HuH-7 (cell line): ENCODE measurements around the gene G2E3.
"Not testable (repeated sequence)": the region's sequence is repeated elsewhere in the genome, so short reads cannot be mapped to it uniquely, and the experiment has no call there.

Experiments used
- DNase-seq: peaks from one replicate; pipeline ENCODE4 v3.0.0; 2011; ENCODE audit warnings: low spot score

The G2E3 gene

GRCh38 chr14:30558675-30559555 is at the start of gene G2E3:
TSS of gene G2E3 (plus strand) at chr14:30559158. CDS start at chr14:30581080, 21,922 bp downstream.
- DNase-seq, result peak; percentile 99

- DNase-seq, result no peak
Observed at GRCh38 chr14:30517737-30518136, 41.2 kb upstream of the G2E3 start.

GRCh38 chr14:30518867-30519560 is 39.9 kb upstream of the G2E3 start:
- no peak for DNase-seq

- no peak for DNase-seq
Observed at GRCh38 chr14:30519961-30520360, 39.0 kb upstream of the G2E3 start.

- no peak for DNase-seq
Observed at GRCh38 chr14:30520536-30520935, 38.4 kb upstream of the G2E3 start.

- no peak for DNase-seq
Observed at GRCh38 chr14:30521899-30522736, 36.8 kb upstream of the G2E3 start.

GRCh38 chr14:30525833-30526232 is 33.1 kb upstream of the G2E3 start:
- no peak for DNase-seq

- no peak for DNase-seq
Observed at GRCh38 chr14:30527196-30527595, 31.8 kb upstream of the G2E3 start.

GRCh38 chr14:30528119-30528518 is 30.8 kb upstream of the G2E3 start:
- DNase-seq, result no peak

- DNase-seq, result no peak
Observed at GRCh38 chr14:30528778-30529642, 29.9 kb upstream of the G2E3 start.

GRCh38 chr14:30532264-30532663 is 26.7 kb upstream of the G2E3 start:
- DNase-seq, result peak; percentile 54

- DNase-seq, result no peak
Observed at GRCh38 chr14:30533126-30533525, 25.8 kb upstream of the G2E3 start.

GRCh38 chr14:30541318-30541717 is 17.6 kb upstream of the G2E3 start:
- no peak for DNase-seq

GRCh38 chr14:30546735-30547134 is 12.2 kb upstream of the G2E3 start:
- not testable (repeated sequence) for DNase-seq

GRCh38 chr14:30547388-30548048 is 11.4 kb upstream of the G2E3 start:
- no peak for DNase-seq

GRCh38 chr14:30550335-30550734 is 8.6 kb upstream of the G2E3 start:
- DNase-seq, result no peak

GRCh38 chr14:30551460-30551859 is 7.5 kb upstream of the G2E3 start:
- DNase-seq, result no peak

GRCh38 chr14:30553311-30553989 is 5.5 kb upstream of the G2E3 start:
- DNase-seq, result no peak

GRCh38 chr14:30558362-30558674 is 640 bp upstream of the G2E3 start:
- no peak for DNase-seq

GRCh38 chr14:30559638-30560091 is 707 bp downstream of the G2E3 start:
- DNase-seq, result peak; percentile 52
